Ishikawa (cell line): ENCODE results near the gene PRICKLE4.
A peak's percentile ranks its signal among the peaks of the same experiment; 100 is the strongest.

Experiments used
- CEBPB ChIP-seq: IDR thresholded peaks from 2 replicates; pipeline ENCODE4 v1.6.1; 2012
- CREB1 ChIP-seq: IDR thresholded peaks from 2 replicates; pipeline ENCODE4 v1.6.1; 2012; ENCODE audit warnings: low read depth
- EGR1 ChIP-seq: IDR thresholded peaks from 2 replicates; pipeline ENCODE4 v1.6.1; 2012
- EP300 ChIP-seq: IDR thresholded peaks from 2 replicates; pipeline ENCODE4 v1.6.1; 2012; ENCODE audit warnings: borderline replicate concordance
- FOXM1 ChIP-seq: IDR thresholded peaks from 2 replicates; pipeline ENCODE4 v1.6.1; 2012; ENCODE audit warnings: low read depth, borderline replicate concordance
- MAX ChIP-seq: IDR thresholded peaks from 2 replicates; pipeline ENCODE4 v1.6.1; 2012
- NFIC ChIP-seq: IDR thresholded peaks from 2 replicates; pipeline ENCODE4 v1.6.1; 2012
- RAD21 ChIP-seq: IDR thresholded peaks from 2 replicates; pipeline ENCODE4 v1.6.1; 2012; ENCODE audit warnings: low read depth
- TAF1 ChIP-seq: IDR thresholded peaks from 2 replicates; pipeline ENCODE4 v1.6.1; 2012; ENCODE audit warnings: low read depth, mild to moderate bottlenecking
- TCF12 ChIP-seq: IDR thresholded peaks from 2 replicates; pipeline ENCODE4 v1.6.1; 2012; ENCODE audit warnings: low read depth
- TEAD4 ChIP-seq: IDR thresholded peaks from 2 replicates; pipeline ENCODE4 v1.6.1; 2012
- YY1 ChIP-seq: IDR thresholded peaks from 2 replicates; pipeline ENCODE4 v1.6.1; 2012; ENCODE audit warnings: low read depth
- ZBTB7A ChIP-seq: IDR thresholded peaks from 2 replicates; pipeline ENCODE4 v1.6.1; 2012; ENCODE audit warnings: low read depth
- TF ChIP-seq, protein P1 (sequence below): IDR thresholded peaks from 2 replicates; pipeline ENCODE4 v1.6.1; 2012
- TF ChIP-seq, protein P2 (sequence below): IDR thresholded peaks from 2 replicates; pipeline ENCODE4 v1.6.1; 2012; ENCODE audit warnings: low read depth, mild to moderate bottlenecking

The PRICKLE4 gene

GRCh38 chr6:41748542-41748941 is 32.0 kb upstream of the PRICKLE4 start:
- TF ChIP-seq MAX (no peak), CEBPB (no peak), TEAD4 (no peak), YY1 (no peak), TCF12 (no peak), FOXM1 (no peak), RAD21 (no peak), TAF1 (no peak), ZBTB7A (no peak), EP300 (no peak), EGR1 (no peak), NFIC (no peak), CREB1 (no peak)
- TF ChIP-seq, protein P1, sequence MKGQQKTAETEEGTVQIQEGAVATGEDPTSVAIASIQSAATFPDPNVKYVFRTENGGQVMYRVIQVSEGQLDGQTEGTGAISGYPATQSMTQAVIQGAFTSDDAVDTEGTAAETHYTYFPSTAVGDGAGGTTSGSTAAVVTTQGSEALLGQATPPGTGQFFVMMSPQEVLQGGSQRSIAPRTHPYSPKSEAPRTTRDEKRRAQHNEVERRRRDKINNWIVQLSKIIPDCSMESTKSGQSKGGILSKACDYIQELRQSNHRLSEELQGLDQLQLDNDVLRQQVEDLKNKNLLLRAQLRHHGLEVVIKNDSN, result no peak
- TF ChIP-seq, protein P2, sequence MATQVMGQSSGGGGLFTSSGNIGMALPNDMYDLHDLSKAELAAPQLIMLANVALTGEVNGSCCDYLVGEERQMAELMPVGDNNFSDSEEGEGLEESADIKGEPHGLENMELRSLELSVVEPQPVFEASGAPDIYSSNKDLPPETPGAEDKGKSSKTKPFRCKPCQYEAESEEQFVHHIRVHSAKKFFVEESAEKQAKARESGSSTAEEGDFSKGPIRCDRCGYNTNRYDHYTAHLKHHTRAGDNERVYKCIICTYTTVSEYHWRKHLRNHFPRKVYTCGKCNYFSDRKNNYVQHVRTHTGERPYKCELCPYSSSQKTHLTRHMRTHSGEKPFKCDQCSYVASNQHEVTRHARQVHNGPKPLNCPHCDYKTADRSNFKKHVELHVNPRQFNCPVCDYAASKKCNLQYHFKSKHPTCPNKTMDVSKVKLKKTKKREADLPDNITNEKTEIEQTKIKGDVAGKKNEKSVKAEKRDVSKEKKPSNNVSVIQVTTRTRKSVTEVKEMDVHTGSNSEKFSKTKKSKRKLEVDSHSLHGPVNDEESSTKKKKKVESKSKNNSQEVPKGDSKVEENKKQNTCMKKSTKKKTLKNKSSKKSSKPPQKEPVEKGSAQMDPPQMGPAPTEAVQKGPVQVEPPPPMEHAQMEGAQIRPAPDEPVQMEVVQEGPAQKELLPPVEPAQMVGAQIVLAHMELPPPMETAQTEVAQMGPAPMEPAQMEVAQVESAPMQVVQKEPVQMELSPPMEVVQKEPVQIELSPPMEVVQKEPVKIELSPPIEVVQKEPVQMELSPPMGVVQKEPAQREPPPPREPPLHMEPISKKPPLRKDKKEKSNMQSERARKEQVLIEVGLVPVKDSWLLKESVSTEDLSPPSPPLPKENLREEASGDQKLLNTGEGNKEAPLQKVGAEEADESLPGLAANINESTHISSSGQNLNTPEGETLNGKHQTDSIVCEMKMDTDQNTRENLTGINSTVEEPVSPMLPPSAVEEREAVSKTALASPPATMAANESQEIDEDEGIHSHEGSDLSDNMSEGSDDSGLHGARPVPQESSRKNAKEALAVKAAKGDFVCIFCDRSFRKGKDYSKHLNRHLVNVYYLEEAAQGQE, result no peak

- no peak for TF ChIP-seq RAD21
- no peak for TF ChIP-seq TEAD4
- TF ChIP-seq, protein P1, result no peak
- TF ChIP-seq EP300, result no peak
- TF ChIP-seq FOXM1, result no peak
- no peak for TF ChIP-seq MAX
- TF ChIP-seq NFIC, result no peak
- TF ChIP-seq TCF12, result no peak
These were observed 30.2 kb upstream of the PRICKLE4 start for GRCh38 chr6:41750374-41750773.

- TF ChIP-seq RAD21, result no peak
- TF ChIP-seq, protein P1, result no peak
- no peak for TF ChIP-seq TCF12
- no peak for TF ChIP-seq MAX
- no peak for TF ChIP-seq FOXM1
These were observed 24.7 kb upstream of the PRICKLE4 start for GRCh38 chr6:41755895-41756294.

- TF ChIP-seq TCF12 (no peak), YY1 (no peak), CEBPB (no peak), EGR1 (no peak), MAX (no peak), EP300 (no peak)
These were observed 24.2 kb upstream of the PRICKLE4 start for GRCh38 chr6:41756354-41756753.

DNA sequence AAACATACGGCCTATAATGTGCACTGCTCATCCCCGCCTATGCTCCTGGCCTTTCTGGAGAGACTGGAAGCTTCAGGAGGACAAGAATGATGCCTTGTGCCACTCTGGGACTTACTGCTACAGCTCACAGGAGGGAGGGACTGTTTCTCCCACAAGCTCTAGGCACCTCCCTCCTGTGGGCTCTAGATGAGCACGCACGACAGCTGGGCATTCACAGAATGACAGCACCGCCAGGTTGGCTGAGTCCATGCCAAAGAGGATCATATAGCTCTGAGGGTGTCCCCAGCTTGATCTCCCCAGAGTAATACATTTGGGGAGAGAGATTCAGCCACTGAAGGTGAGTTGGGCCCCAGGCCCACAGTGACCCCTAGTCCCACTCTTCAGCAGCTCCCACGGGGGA is 23.3 kb upstream of the PRICKLE4 start:
- TF ChIP-seq CEBPB (no peak), EP300 (no peak)

- peak; percentile 36; the same call in 1 of the 2 replicates for TF ChIP-seq EGR1
- TF ChIP-seq ZBTB7A, result no peak
These were observed 22.5 kb upstream of the PRICKLE4 start for GRCh38 chr6:41757931-41758640.

DNA sequence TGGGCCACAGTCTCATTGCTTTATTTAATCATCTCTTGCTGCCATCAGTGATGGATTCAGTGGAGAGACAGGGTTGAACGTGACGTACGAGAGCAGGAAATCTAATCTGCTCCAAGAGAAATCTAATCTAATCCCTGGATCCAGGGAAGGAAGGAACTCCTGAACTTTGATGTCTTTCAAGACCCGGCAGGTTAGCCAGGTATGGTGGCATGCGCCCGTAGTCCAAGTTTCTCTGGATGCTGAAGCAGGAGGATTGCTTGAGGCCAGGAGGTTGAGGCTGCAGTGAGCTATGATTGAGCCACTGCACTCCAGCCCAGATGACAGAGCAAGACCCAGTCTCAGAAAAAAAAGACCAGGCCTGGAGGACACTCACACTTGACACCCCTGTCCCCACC is 21.9 kb upstream of the PRICKLE4 start:
- no peak for TF ChIP-seq TCF12
- TF ChIP-seq EP300, result no peak
- no peak for TF ChIP-seq ZBTB7A
- no peak for TF ChIP-seq CREB1
- TF ChIP-seq, protein P2, result no peak
- no peak for TF ChIP-seq CEBPB
- no peak for TF ChIP-seq NFIC
- TF ChIP-seq EGR1, result no peak
- TF ChIP-seq YY1, result no peak
